ENCODE measurements around the gene MAGEB1. TPM values are rescaled to one million over a fixed set of nuclear protein-coding genes. Genes with fewer than 3 reads are reported as not detected.

MAGEB1 gene
- total RNA-seq, 3 donors from 2014 or later (not counting 1 experiment from before 2014, with no cell fraction given): not detected

DNA sequence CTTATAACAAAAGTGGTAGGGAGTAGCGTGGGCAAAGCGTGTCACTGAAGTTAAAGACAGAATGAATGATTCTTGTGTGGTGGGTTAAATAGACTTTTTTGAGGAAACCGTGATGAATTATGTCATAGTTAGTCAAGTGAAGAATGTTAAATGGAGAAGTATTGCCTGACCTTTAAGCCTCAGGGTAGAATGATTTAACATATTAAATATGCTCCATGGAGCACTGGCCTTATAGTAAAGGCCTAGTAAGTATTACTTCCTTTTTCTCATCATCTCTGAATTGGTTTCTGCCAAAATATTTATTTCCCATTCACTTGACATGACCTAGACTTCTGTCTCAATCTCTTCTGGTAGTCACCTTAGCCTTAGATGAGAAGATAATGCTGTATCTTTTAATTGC lies 23.7 kb downstream of the MAGEB1 start:
- no peak for TF ChIP-seq CTCF (IDR thresholded peaks at IDR 0.05)
- Histone ChIP-seq H3K27me3 (ENCODE audit: control insufficient read depth, insufficient read depth, low read length) (no peaks in the 10 kb centered on the region), H3K4me3 (ENCODE audit: low read length) (no peak overlapping the region), H3K36me3 (ENCODE audit: control insufficient read depth, insufficient read depth, low read length) (no peaks in the 10 kb centered on the region), H3K27ac (ENCODE audit: low read length) (no peak overlapping the region), H3K4me1 (ENCODE audit: control insufficient read depth, insufficient read depth, low read length) (no peaks in the 10 kb centered on the region), H3K9me3 (ENCODE audit: control insufficient read depth, insufficient read depth, low read length) (no peaks in the 10 kb centered on the region)
- intact Hi-C loops (cut with micrococcal nuclease): no loop called here
- H3K9me3 Mint-ChIP-seq: peaks cover 5 to 6% of the 10 kb centered on the region in 2 donors
- no peaks in the 10 kb centered on the region for H3K27me3 Mint-ChIP-seq (ENCODE audit: low read depth in 2 of 2)
- no peak overlapping the region for H3K27ac Mint-ChIP-seq
- DNase-seq (no peak), ATAC-seq (no peak)
- no peak overlapping the region for H3K4me3 Mint-ChIP-seq
- H3K4me1 Mint-ChIP-seq: no peaks in the 10 kb centered on the region
- 76% methylated on average over 3 of the region's 3 CpGs for WGBS (ENCODE audit: insufficient coverage)
- no peaks in the 10 kb centered on the region for H3K36me3 Mint-ChIP-seq

GRCh38 chrX:30275498-30275897 lies 28.6 kb downstream of the MAGEB1 start:
- Histone ChIP-seq H3K4me1 (ENCODE audit: control insufficient read depth, insufficient read depth, low read length) (no peaks in the 10 kb centered on the region), H3K27ac (ENCODE audit: low read length) (no peak overlapping the region), H3K27me3 (ENCODE audit: control insufficient read depth, insufficient read depth, low read length) (no peaks in the 10 kb centered on the region), H3K4me3 (ENCODE audit: low read length) (no peak overlapping the region), H3K36me3 (ENCODE audit: control insufficient read depth, insufficient read depth, low read length) (no peaks in the 10 kb centered on the region), H3K9me3 (ENCODE audit: control insufficient read depth, insufficient read depth, low read length) (no peaks in the 10 kb centered on the region)
- intact Hi-C loops (cut with micrococcal nuclease): no loop called here
- WGBS (ENCODE audit: insufficient coverage): no CpG with 5 or more reads among the region's 1 CpG
- TF ChIP-seq CTCF (IDR thresholded peaks at IDR 0.05): no peak
- H3K36me3 Mint-ChIP-seq: no peaks in the 10 kb centered on the region
- DNase-seq (no peak), ATAC-seq (no peak)
- H3K4me1 Mint-ChIP-seq: no peaks in the 10 kb centered on the region
- H3K4me3 Mint-ChIP-seq: no peak overlapping the region
- H3K9me3 Mint-ChIP-seq: peaks cover 3 to 4% of the 10 kb centered on the region in 2 donors
- no peak overlapping the region for H3K27ac Mint-ChIP-seq
- peaks cover 0 to 9% of the 10 kb centered on the region in 2 donors for H3K27me3 Mint-ChIP-seq (ENCODE audit: low read depth in 2 of 2)

GRCh38 chrX:30278365-30278764 lies 31.4 kb downstream of the MAGEB1 start:
- intact Hi-C loops (cut with micrococcal nuclease): no loop called here

More at GRCh38 chrX:30278365-30278764, 31.4 kb downstream of the MAGEB1 start:
- no peaks in the 10 kb centered on the region for H3K9me3 ChIP-seq (ENCODE audit: control insufficient read depth, insufficient read depth, low read length)
- H3K4me1 ChIP-seq (ENCODE audit: control insufficient read depth, insufficient read depth, low read length): no peaks in the 10 kb centered on the region
- no peak overlapping the region for H3K4me3 Mint-ChIP-seq
- H3K27me3 Mint-ChIP-seq (ENCODE audit: low read depth in 2 of 2): peaks cover 0 to 9% of the 10 kb centered on the region in 2 donors
- H3K36me3 ChIP-seq (ENCODE audit: control insufficient read depth, insufficient read depth, low read length): no peaks in the 10 kb centered on the region
- DNase-seq (no peak), ATAC-seq (no peak)
- H3K4me1 Mint-ChIP-seq: no peaks in the 10 kb centered on the region
- H3K9me3 Mint-ChIP-seq: peaks cover 0 to 3% of the 10 kb centered on the region in 2 donors
- H3K27me3 ChIP-seq (ENCODE audit: control insufficient read depth, insufficient read depth, low read length): no peaks in the 10 kb centered on the region
- no CpG with 5 or more reads among the region's 1 CpG for WGBS (ENCODE audit: insufficient coverage)
- TF ChIP-seq CTCF (IDR thresholded peaks at IDR 0.05): no peak
- no peaks in the 10 kb centered on the region for H3K36me3 Mint-ChIP-seq
- H3K27ac ChIP-seq (ENCODE audit: low read length): no peak overlapping the region
- no peak overlapping the region for H3K4me3 ChIP-seq (ENCODE audit: low read length)
- no peak overlapping the region for H3K27ac Mint-ChIP-seq

Measured in natural killer cell (primary cell).